Measurements from ENCODE around the gene TRIM9.
"Not testable (repeated sequence)": the region's sequence is repeated elsewhere in the genome, so short reads cannot be mapped to it uniquely, and the experiment has no call there.

- not testable (repeated sequence) for TF ChIP-seq POLR2A (IDR thresholded peaks at IDR 0.05); CTCF (IDR thresholded peaks at IDR 0.05); POLR2AphosphoS5 (IDR thresholded peaks at IDR 0.05; ENCODE audit: insufficient read depth in 1 of 2, low read depth in 1 of 2)
Measured at GRCh38 chr14:50941638-50942037, 153.3 kb downstream of the TRIM9 start.

Data from vagina (tissue), 2 donors.